Erythroblast (primary cell): ENCODE results near the gene CTCFL.

Experiments
- GATA1 ChIP-seq: IDR thresholded peaks from 2 replicates; pipeline ENCODE4 v1.6.1; 2011; ENCODE audit warnings: low read depth, mild to moderate bottlenecking, control low read depth, low read length, moderate library complexity
- POLR2A ChIP-seq: IDR thresholded peaks from 2 replicates; pipeline ENCODE4 v1.6.1; 2011; ENCODE audit warnings: mild to moderate bottlenecking, low read length

DNA sequence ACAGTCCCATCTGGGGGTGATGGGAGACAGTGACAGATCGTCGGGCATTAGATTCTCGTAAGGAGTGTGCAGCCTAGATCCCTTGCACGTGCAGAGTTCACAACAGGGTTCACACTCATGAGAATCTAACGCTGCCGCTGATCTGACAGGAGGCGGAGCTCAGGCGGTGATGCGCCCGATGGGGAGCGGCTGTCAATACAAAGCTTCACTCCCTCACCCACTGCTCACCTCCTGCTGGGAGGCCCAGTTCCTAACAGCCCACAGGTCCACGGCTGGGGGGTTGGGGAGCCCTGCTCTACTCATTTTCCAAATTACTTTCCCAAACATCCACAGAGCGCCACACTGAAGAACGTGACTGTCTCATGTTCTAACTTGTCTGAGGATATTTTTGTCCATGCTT lies 25.3 kb downstream of the CTCFL start:
- TF ChIP-seq POLR2A: no peak
- TF ChIP-seq GATA1: no peak
